Frontal cortex (tissue), 4 donors: ENCODE results near the gene CDNF. TPM values are rescaled to one million over a fixed set of nuclear protein-coding genes. Genes with fewer than 3 reads are reported as not detected.
"Not testable (repeated sequence)": the region's sequence is repeated elsewhere in the genome, so short reads cannot be mapped to it uniquely, and the experiment has no call there.

ENCODE experiments used
- DNase-seq, 2 donors: peaks; one replicate each; pipeline ENCODE4 v3.0.0; 2012; ENCODE audit warnings: low spot score in 2 of 2
- FAIRE-seq: peaks from 2 replicates; lab custom pipeline; 2012; peaks lifted over from hg19 to GRCh38; lab: Jason Lieb, UNC
- total RNA-seq: library from RNA; depleted of rRNA; stranded (reverse); fragments of >200 nt; gene quantifications from one replicate; pipeline ENCODE4 v1.2.3, GENCODE V29; 2014
- donor health status: control.
- donor health status: control.
- donor health status: control.

Gene CDNF
- total RNA-seq, 1 donor from 2014 or later, result 0.82 TPM

DNA sequence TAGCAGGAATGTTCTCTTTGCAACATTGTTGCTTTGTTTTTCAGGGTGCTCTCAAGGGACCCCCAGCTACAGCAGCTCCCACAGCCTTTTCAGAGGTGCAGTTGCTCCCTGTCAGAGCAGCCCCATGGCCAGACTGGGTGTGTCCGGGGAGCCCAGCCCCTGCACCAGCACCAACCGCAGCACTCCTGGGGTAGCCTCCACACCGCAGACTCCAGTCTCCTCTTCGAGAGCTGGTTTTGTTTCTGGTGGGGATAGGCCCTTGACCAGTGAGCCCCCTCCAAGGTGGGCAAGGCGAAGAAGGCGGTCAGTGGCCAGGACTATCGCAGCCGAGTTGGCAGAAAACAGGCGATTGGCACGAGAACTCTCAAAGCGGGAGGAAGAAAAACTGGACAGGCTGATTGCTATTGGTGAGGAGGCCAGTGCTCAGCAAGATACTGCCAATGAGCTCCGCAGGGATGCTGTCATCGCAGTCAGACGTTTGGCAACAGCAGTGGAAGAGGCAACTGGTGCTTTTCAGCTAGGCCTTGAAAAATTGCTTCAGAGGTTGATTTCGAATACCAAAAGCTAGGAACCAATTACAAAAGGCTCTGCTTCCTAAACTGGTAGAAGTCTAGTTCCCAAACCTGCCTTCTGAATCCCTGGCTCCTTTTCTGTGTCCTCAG lies 5.6 kb upstream of the CDNF start:
- no peak for DNase-seq
- no peak for FAIRE-seq

- DNase-seq (no peak), FAIRE-seq (no peak)
Observed at GRCh38 chr10:14840178-14840577, 2.3 kb upstream of the CDNF start.

DNA sequence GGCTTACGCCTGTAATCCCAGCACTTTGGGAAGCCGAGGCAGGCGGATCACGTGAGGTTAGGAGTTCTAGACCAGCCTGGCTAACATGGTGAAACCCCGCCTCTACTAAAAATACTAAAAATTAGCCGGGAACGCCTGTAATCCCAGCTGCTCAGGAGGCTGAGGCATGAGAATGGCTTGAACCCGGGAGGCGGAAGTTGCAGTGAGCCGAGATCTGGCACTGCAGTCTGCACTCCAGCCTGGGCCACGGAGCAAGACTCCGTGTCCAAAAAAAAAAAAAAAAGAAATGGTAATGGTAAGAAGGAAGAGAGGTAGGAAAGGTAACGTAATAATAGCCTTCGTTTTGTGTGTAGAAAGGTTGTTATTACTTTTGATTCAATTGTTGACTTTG lies 1.5 kb upstream of the CDNF start:
- DNase-seq, result no peak
- FAIRE-seq, result no peak

GRCh38 chr10:14838582-14839304 lies 906 bp upstream of the CDNF start:
- DNase-seq (peak; percentile 18 to 23), FAIRE-seq (no peak)

DNA sequence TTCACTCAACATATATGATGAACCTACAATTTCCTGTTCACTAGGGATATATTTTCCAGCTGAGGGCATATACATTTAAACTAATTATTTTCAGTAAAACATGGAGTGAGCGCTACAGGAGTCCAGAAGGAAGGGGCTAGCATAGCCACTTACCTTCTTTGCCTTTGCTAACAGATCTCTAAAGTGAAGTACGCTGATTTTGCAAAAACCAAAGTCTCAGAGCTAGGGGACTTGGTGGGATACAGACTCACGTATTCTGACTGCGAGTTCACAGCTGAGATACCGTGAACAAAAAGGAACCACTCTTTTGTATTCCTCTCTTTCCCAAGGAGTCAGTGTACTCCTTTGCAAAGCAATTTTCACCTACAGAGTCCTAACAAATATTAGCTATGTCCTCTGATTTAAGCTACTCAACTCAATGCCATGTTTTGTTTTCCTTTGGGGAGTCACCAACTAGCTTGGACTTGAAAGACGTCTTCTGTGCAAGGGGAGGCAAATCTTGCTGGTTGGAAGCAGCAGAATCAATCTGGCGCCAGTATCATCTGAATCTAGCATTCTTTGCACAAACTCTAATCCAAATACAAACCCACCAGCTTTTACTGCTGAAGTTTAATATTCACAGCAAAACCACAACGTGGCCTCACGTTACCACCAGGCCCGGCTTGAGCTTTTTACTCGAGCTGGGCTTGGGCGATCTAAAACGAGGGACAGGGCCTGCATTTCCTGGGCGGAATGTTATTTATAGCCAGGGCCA lies 657 bp downstream of the CDNF start:
- no peak for FAIRE-seq
- no peak for DNase-seq

DNA sequence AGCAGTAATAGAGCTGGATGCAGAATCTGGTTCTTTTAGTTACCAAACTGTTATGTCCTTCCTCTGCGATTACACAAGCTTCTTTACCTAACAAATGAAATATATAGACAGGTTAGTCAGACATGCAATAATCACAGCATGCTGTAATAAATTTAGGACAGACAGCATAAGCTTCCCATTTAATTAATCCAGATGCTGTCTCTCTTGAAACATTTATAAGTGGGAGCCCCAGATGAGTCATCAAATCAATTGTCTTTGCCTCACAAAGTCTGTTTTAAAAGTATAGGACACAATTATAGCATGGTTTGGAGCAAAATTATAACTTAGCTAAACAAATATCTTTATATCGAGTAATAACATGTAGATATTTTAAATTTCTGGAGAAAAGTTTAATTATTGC lies 1.6 kb downstream of the CDNF start:
- no peak for FAIRE-seq
- no peak for DNase-seq

GRCh38 chr10:14833106-14833505 lies 4.7 kb downstream of the CDNF start:
- FAIRE-seq, result no peak
- no peak for DNase-seq

DNA sequence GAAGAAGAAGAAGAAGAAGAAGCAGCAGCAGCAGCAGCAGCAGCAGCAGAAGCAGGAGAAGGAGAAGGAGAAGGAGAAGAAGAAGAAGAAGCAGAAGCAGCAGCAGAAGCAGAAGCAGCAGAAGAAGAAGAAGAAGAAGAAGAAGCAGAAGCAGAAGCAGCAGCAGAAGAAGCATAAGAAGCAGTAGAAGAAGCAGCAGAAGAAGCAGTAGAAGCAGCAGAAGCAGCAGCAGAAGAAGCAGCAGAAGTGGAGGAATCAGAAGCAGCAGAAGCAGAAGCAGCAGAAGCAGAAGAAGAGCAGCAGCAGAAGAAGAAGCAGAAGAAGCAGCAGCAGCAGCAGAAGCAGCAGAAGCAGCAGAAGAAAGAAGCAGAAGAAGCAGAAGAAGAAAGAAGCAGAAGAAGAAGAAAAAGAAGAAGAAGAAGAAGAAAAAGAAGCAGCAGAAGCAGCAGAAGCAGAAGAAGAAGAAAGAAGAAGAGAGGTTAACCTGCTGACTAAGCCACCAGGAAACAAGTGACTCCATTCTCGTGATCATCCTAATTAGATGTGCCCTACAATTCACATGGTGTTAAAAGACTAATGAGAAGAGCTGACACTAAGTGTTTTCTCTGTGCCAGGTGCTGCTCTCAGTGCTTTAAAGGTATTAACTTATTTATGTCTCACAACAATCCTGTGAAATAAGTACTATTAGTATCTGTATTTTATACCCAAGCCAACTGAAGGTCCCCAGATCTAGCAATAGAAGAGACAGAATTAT lies 11.6 kb downstream of the CDNF start:
- DNase-seq (no peak), FAIRE-seq (no peak)

DNA sequence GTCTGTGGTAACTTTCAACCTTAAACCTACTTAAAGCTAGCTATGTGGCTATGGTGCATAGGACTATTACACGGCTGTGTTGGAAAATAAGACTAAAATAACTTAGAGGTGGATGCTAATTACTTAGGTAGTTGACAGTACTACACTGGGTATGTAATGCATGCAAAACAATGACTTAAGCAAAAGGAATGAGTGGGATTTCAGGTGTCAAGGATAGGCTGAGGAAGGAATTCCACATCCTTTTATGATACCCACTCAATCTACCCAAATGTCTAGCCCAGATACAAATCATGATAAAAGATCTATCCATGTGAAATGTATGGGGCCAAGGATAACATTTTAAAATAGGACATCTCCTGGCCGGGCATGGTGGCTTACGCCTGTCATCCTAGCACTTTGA lies 13.9 kb downstream of the CDNF start:
- no peak for FAIRE-seq
- no peak for DNase-seq

DNA sequence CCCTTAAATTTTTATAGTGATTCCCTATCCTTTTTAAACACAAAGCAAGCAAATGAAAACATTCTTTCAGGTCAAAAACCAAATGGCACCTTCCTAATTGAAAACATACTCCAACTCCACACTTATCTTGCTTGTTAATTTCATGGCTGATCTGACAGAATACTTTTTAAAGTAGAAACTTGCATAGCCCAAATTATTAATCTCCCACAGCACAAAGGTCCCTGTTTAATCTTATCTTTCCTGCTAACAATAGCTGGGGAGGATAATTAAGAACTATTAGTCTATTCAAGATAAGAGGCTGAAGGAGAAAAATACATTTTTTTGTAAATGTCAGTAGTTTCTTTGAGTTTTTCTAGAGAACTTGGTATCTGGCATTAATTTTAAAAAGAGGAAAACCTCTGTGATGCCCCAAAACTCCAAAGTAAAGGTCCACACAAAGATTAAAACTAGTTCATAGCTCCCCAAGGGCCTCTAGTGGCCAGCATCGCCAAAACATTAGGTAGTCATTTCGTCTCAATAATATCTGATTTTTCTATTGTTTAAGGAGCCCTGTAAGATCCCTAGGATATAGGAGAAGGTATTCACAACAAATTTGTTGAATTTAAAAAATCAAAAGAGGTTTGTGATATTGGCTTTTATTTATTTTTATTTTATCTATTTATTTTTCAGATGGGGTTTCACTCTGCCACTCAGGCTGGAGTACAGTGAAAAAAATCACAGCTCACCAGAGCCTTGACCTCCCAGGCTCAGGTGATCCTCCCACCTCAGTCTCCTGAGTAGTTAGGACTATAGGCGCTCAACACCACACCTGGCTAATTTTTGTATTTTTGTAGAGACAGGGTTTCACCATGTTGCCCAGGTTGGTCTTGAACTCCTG lies 14.7 kb downstream of the CDNF start:
- peak; percentile 43 for FAIRE-seq

DNA sequence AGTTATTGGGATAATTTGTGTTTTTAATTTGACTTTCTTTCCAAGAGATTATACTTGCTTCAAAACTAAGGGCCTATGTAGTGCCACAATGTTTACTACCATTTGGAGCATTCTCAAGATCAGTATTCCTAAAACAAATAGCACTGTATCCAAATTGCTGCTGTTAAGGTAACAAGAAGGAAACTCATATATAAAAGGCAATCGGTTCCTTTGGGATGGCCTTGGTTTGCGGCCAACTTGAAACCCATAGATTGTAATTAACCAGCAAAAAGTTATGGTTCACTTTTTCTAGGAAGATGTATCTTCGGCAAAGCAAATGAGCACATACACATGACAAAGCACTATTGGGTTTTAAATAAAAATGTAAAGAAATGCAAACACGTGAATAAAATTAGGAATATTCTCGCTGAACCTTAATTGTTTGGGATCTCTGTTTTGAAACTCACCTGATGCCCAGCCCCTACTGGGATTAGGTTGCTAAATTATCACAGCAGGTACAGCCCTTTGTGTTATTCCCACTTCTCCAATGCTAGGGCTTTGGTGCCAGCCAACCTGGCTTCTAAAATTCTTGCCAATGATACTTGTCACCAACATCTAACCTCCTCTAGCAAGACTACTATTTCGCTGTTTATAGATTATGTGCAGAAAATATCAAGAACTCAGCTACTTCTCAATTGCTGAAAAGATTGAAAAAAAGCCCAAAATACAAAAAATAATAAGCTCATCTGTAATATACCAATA lies 16.0 kb downstream of the CDNF start:
- DNase-seq, result no peak
- no peak for FAIRE-seq

More for the DNA sequence above, 14.7 kb downstream of the CDNF start:
- peak in 1 of 2 donors; percentile 60 for DNase-seq

DNA sequence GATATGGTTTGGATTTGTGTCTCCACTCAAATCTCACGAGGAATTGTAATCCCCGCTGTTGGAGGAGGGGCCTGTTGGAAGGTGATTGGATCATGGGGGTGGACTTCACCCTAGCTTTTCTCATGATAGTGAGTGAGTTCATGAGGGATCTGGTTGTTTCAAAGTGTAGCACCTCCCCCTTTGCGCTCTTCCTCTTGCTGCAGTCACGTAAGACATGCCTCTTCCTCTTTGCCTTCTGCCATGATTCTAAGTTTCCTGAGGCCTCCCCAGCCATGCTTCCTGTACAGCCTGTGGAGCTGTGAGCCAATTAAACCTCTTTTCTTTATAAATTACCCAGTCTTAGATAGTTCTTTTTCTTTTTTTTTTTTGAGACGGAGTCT lies 17.1 kb downstream of the CDNF start:
- FAIRE-seq (no peak), DNase-seq (no peak)

DNA sequence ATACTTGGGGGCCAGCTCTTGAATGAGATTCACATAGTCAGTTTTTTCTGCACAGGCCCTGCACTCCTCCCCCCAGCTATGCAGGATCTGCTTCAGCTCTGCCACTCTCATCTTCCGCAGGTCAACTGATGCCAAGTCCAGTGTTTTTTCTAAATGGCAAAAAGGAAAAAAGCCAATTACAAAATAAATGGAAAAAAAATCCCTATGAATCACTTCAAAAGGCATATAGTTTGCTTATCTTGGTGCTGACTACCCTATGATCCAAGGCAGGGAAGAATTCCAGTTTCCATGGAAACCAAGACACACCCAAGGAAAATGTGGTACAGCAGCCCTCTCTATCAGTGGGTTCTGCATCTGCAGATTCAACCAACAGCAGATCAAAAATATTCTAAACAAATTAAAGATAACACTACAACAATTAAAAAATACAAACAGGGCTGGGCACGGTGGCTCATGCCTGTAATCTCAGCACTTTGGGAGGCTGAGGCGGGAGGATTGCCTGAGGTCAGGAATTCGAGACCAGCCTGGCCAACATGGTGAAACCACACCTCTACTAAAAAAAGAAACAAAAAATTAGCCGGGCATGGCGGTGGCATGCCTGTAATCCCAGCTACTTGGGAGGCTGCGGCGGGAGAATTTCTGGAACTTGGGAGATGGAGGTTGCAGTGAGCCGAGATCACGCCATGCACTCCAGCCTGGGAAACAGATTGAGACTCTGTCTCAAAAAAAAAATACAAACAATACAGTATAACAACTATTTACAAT lies 17.6 kb downstream of the CDNF start:
- FAIRE-seq (no peak), DNase-seq (no peak)

- not testable (repeated sequence) for FAIRE-seq, DNase-seq
Observed at GRCh38 chr10:14816717-14817116, 21.1 kb downstream of the CDNF start.

DNA sequence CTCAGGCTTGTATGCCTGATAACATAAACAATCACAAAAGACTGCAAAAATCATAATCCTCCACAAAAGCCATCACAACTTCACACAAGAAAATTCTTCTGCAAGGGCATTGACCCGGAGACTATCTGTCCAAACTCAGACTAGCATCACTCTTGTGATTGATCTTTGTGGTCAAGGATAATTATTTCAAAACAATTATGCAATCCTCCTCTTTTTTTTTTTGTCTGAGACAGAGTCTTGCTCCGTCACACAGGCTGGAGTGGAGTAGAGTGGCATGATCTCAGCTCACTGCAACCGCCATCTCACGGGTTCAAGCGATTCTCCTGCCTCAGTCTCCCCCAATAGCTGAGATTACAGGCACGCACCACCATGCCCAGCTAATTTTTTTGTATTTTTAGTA lies 22.2 kb downstream of the CDNF start:
- DNase-seq (no peak), FAIRE-seq (no peak)

GRCh38 chr10:14812271-14812670 lies 25.6 kb downstream of the CDNF start:
- no peak for DNase-seq
- no peak for FAIRE-seq

DNA sequence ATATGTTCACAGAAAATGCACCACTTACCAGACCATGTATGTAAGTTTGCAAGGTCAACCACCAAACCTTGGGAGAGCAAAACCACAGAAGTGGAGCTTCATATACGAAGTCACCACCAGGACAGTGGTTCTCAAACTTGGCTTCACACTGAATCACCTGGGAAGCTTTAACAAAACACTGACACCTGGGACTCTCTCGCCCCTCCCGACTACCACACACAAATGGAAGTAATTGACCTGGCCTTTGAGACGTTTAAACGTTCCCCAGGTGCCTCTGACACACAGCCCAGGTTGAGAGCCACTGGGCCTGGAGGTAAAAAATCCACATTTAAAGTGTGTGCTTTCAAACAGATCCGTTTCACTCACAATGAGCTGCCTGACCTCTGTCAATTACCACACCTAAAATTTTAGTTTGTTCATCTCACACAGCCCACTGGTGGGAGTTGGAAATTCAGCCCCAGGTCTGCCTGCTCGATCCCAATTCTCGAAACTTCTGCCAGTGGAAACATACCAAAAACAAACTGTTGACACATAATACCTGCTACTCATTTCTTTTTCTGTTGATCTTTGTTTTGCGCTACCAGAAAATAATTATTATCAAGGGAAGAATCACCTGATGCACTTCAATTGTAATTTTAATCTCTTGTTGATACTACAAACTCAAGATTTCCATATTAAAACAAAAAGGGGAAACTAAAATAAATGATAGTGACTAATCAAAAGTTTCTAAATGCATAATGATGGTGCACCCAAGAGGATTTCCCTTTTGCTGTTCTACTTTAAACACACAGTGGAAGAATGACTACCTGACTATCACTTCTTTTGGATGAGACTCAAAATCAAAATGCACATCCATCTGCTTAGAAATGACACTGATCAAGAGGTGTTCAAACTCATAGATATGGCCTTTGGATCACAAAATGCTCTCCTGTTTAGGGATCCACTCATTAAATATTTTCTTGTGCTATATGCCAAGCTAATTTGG lies 26.6 kb downstream of the CDNF start:
- DNase-seq (no peak), FAIRE-seq (no peak)
